GM10248 (cell line): ENCODE data around the gene USE1.

Experiments used
- CTCF ChIA-PET: fragments of 300-600 bp; sonication (Branson Sonifier 250); formaldehyde crosslinking; extraction: SDS; loops from one replicate; lab custom pipeline; 2021; ENCODE audit warnings: antibody characterized with exemption; lab: Yijun Ruan, JAX
- POLR2A ChIA-PET: fragments of 350-650 bp; sonication (Branson Sonifier 250); formaldehyde crosslinking; extraction: SDS; loops from one replicate; lab custom pipeline; 2020; ENCODE audit warnings: antibody characterized with exemption; lab: Yijun Ruan, JAX
- DNase-seq: peaks from one replicate; pipeline ENCODE4 v3.0.0; 2012; ENCODE audit errors: extremely low spot score
- CTCF ChIP-seq: IDR thresholded peaks from 2 replicates; pipeline ENCODE4 v1.5.1; 2012; ENCODE audit warnings: mild to moderate bottlenecking, low read depth; ENCODE audit errors: extremely low read depth, missing control alignments, control extremely low read depth

Gene USE1

GRCh38 chr19:17220207-17220758 lies 5.1 kb downstream of the USE1 start:
- TF ChIP-seq CTCF, result no peak
- no peak for DNase-seq
- ChIA-PET CTCF (interaction anchor here (1.4 to 2.1 kb wide), 2 partner anchors 14 to 15 kb away, joined by 6 to 7 read pairs; no protein-coding TSS in a partner anchor), POLR2A (interaction anchor here (0.6 to 0.7 kb wide), 2 partner anchors 30 to 1081 kb away, joined by 4 to 7 read pairs; no protein-coding TSS in a partner anchor)

- ChIA-PET POLR2A (no interaction called here), CTCF (interaction anchor here (1.3 kb wide), 1 partner anchor 12 kb away, joined by 3 read pairs; no protein-coding TSS in a partner anchor)
- DNase-seq, result no peak
- no peak for TF ChIP-seq CTCF
These were observed 9.9 kb downstream of the USE1 start for GRCh38 chr19:17225053-17225452.

GRCh38 chr19:17226002-17226933 lies 11.1 kb downstream of the USE1 start, which contains the start of gene OCEL1:
Gene OCEL1 (plus strand): TSS chr19:17226226. CDS start chr19:17226248, 22 bp downstream.
- peak; percentile 95 for DNase-seq
- ChIA-PET POLR2A (interaction anchor here (0.5 to 1.8 kb wide), 4 partner anchors 8 to 17 kb away, joined by 3 to 6 read pairs (median 6); partner anchors contain the start of gene USE1), CTCF (interaction anchor here (1.1 to 1.9 kb wide), 6 partner anchors 9 to 74 kb away, joined by 3 to 10 read pairs (median 4); partner anchors contain the start of gene USE1)
- no peak for TF ChIP-seq CTCF

DNA sequence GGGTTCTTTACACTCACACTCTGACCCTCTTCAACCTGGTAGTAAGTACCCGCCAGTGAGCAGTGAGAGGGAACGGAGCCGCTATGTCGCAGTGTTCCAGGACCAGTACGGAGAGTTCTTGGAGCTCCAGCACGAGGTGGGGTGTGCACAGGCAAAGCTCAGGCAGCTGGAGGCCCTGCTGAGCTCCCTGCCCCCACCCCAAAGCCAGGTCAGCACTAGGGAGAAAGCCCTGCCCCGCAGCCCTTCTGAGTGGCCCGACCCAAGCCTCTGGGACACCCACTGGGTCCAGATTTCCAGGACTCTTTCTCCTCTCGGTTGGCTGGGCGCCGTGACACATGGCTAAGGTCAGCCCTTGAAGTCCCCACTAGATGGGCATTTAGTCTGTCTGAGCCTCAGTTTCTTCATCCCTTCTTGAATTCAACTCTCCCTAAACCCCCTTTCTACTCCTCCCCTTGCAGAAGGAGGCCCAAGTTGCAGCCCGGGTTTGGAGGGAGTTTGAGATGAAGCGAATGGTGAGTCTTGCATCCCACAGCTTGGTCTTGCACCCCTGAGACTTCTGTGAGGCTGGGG lies 12.7 kb downstream of the USE1 start:
- CTCF ChIA-PET, result interaction anchor here (0.9 to 1.9 kb wide), 3 partner anchors 12 to 33 kb away, joined by 3 to 10 read pairs (median 5); no protein-coding TSS in a partner anchor

GRCh38 chr19:17229890-17230289 lies 14.7 kb downstream of the USE1 start:
- no peak for DNase-seq
- CTCF ChIA-PET, result interaction anchor here (1.1 kb wide), 1 partner anchor 53 kb away, joined by 3 read pairs; no protein-coding TSS in a partner anchor
- POLR2A ChIA-PET, result no interaction called here
- no peak for TF ChIP-seq CTCF

More for the DNA sequence above, 12.7 kb downstream of the USE1 start:
- TF ChIP-seq CTCF, result no peak
- POLR2A ChIA-PET, result no interaction called here
- no peak for DNase-seq

DNA sequence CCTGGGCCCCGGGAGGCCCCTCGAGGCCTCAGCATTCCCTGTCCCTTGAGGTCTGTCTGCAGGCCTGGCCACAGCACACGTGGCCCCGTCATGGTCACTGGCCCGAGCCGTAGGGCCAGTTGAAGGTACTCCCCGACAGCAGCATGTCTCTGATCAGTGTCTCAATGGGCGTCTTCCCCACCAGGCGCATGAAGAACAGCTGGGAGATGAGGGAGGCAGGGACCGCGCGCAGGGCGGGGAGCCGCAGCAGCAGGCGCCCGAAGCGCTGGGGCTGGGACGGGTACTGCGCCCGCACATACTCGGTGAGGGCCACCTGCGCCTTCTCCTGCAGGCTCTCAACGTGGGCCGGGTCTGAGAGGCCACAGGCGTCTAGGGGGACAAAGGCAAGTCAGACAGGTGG lies 17.1 kb downstream of the USE1 start:
- no peak for DNase-seq
- no peak for TF ChIP-seq CTCF
- POLR2A ChIA-PET, result no interaction called here
- CTCF ChIA-PET, result interaction anchor here (0.8 kb wide), 1 partner anchor 28 kb away, joined by 3 read pairs; no protein-coding TSS in a partner anchor
